Occipital lobe (tissue), 2 donors: ENCODE measurements around the gene PGAP2. TPM values are rescaled to one million over a fixed set of nuclear protein-coding genes. Genes with fewer than 3 reads are reported as not detected.
"Not testable (repeated sequence)": the region's sequence is repeated elsewhere in the genome, so short reads cannot be mapped to it uniquely, and the experiment has no call there.

ENCODE experiments used
- DNase-seq: peaks from one replicate; lab custom pipeline; 2025; lab: John Stamatoyannopoulos, UW
- total RNA-seq: library from RNA; depleted of rRNA; stranded (reverse); fragments of >200 nt; gene quantifications from one replicate; pipeline ENCODE4 v1.2.3, GENCODE V29; 2014

Gene PGAP2
- total RNA-seq, 1 donor from 2014 or later: 9.4 TPM

GRCh38 chr11:3803726-3804495 lies 4.4 kb upstream of the PGAP2 start:
- DNase-seq: no peak

- DNase-seq: no peak
Observed at GRCh38 chr11:3808861-3809623, 682 bp downstream of the PGAP2 start.

GRCh38 chr11:3809624-3809928 lies 1.2 kb downstream of the PGAP2 start:
- DNase-seq: no peak

GRCh38 chr11:3810446-3810845 lies 2.1 kb downstream of the PGAP2 start:
- no peak for DNase-seq

GRCh38 chr11:3810951-3811350 lies 2.6 kb downstream of the PGAP2 start:
- DNase-seq: no peak

- DNase-seq: not testable (repeated sequence)
Observed at GRCh38 chr11:3814832-3815231, 6.5 kb downstream of the PGAP2 start.

GRCh38 chr11:3815845-3816244 lies 7.5 kb downstream of the PGAP2 start:
- no peak for DNase-seq

GRCh38 chr11:3816673-3817072 lies 8.3 kb downstream of the PGAP2 start:
- no peak for DNase-seq

GRCh38 chr11:3817181-3817800 lies 8.9 kb downstream of the PGAP2 start:
- DNase-seq: no peak

- no peak for DNase-seq
Observed at GRCh38 chr11:3820971-3821370, 12.6 kb downstream of the PGAP2 start.

- DNase-seq: no peak
Observed at GRCh38 chr11:3822312-3822711, 14.0 kb downstream of the PGAP2 start.

GRCh38 chr11:3823303-3823702 lies 14.9 kb downstream of the PGAP2 start:
- DNase-seq: no peak

- no peak for DNase-seq
Observed at GRCh38 chr11:3823762-3824506, 15.6 kb downstream of the PGAP2 start.

- no peak for DNase-seq
Observed at GRCh38 chr11:3824714-3825472, 16.5 kb downstream of the PGAP2 start.

GRCh38 chr11:3825473-3826154 lies 17.3 kb downstream of the PGAP2 start:
- DNase-seq: no peak

GRCh38 chr11:3826721-3827120 lies 18.4 kb downstream of the PGAP2 start:
- peak; percentile 64 for DNase-seq

- DNase-seq: no peak
Observed at GRCh38 chr11:3827434-3828186, 19.2 kb downstream of the PGAP2 start.

- DNase-seq: no peak
Observed at GRCh38 chr11:3830088-3830487, 21.7 kb downstream of the PGAP2 start.

GRCh38 chr11:3830730-3831129 lies 22.4 kb downstream of the PGAP2 start:
- DNase-seq: no peak
